NCI-H187 treated with DMSO at 0.1 percent for 48 hours (cell line): ENCODE data around the gene DKK2.

Source experiments
- DNase-seq: peaks from one replicate; lab custom pipeline; 2025; lab: John Stamatoyannopoulos, UW

The DKK2 gene, protein sequence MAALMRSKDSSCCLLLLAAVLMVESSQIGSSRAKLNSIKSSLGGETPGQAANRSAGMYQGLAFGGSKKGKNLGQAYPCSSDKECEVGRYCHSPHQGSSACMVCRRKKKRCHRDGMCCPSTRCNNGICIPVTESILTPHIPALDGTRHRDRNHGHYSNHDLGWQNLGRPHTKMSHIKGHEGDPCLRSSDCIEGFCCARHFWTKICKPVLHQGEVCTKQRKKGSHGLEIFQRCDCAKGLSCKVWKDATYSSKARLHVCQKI

DNA sequence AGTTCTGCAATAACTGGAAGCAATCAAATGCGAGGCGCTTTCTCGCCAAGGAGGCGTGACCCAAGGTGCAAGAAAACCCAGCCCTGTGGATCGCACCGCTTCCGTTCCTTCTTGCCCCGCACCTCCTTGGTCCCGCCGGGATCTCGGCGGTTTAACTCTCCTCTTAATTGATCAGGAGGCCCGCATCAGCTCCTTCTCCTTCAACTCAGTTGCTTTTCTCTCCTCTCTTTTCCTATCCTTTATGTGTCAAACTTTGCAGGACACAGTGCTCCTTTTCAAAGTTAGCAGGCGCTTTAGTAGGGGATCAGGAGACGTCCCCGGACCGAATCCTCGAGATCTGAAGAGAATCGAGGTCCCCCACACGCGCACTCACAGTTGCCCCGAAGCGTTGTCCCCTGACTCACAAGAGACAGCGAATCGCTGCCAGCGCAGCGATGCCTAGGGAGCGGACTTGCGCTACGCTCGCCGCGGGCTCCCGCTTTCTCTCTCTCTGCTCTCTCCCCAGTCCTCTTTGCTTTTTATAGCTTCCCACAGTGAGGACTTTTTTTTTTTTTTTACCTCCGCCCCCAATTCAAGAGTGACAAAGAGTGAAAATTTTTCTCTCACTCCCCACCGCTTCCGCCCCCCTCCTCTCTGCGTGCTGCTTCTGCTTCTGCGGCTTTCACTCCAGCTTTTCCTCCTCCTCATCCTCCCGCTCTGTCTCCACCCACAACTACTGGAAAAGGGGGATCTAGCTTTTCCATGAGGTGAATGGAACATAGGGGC, at the start of gene DKK2:
Gene DKK2 (minus strand): TSS at position 495 of the 765 bp plus-strand sequence. CDS start 722 bp downstream, outside the sequence.
- no peak for DNase-seq

DNA sequence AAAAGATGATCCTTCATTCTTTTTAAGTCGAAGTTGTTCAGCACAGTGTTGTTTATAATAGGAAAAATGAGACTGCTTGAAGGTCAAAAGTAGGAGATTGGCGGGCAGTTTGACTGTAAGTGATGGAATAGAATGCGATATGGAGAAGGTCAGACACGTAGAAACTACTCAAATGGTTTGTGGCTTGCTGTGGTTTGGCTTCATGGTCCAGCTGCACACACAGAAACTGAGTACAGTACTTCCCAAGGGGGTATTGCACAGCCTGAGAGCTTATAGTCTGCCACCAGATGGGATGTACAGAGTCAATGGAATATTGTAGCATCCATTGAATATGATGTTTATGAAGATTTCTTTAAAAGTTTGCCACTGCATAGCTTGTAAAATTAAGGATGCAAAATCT, 41.1 kb upstream of the DKK2 start:
- no peak for DNase-seq

GRCh38 chr4:107072836-107073736, 37.0 kb upstream of the DKK2 start:
- no peak for DNase-seq

GRCh38 chr4:107071108-107071507, 35.0 kb upstream of the DKK2 start:
- no peak for DNase-seq

DNA sequence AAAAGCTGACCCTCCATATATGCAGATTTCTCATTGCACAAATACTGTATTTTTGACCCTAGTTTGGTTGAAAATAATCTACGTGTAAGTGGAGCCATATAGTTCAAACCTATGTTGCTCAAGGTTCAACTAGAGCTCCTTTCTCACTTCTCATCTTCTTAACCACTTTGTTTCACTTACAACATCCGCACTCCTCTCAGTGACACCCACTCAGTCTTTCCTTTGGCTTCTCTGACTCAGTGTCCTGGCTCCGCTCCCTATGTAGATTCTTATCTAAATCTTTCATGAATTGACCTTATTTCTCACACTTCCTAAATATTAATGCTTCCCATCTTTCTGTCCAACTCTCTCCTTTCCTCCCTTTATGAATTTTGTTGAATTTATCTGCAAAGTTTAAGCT, 32.9 kb upstream of the DKK2 start:
- no peak for DNase-seq

- no peak for DNase-seq
Measured at GRCh38 chr4:107068116-107068515, 32.0 kb upstream of the DKK2 start.

GRCh38 chr4:107066621-107067020, 30.5 kb upstream of the DKK2 start:
- DNase-seq: no peak

GRCh38 chr4:107065201-107065600, 29.1 kb upstream of the DKK2 start:
- DNase-seq: no peak

- DNase-seq: no peak
Measured at GRCh38 chr4:107060388-107060787, 24.3 kb upstream of the DKK2 start.

GRCh38 chr4:107058828-107059227, 22.7 kb upstream of the DKK2 start:
- DNase-seq: no peak

DNA sequence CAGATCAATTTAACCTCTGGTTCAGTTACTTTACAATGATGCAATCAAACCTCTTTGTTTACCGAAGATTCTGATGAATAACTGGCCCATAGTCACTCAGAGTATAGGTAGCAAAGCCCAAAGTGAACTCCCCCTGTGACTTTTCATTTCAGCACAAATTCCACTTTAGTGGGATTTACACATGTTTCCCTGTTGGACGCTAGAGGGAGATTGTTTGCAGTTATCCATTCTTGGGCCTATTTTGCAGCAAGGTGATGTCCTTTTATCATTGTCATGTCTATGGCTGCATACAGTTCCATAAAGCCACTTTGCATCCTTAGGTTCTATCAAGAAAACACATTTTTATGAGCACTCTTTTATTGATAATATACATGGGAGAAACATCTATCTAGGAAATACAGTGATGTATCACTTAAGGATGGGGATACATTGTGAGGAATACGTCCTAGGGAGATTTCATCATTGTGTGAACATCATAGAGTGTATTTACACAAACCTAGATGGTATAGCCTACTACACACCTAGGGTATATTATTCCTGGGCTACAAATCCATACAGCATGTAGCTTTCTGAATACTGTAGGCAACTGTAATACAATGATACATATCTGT, 14.5 kb upstream of the DKK2 start:
- DNase-seq: no peak

GRCh38 chr4:107046261-107046660, 10.1 kb upstream of the DKK2 start:
- DNase-seq: no peak

- no peak for DNase-seq
Measured at GRCh38 chr4:107044170-107044569, 8.1 kb upstream of the DKK2 start.

GRCh38 chr4:107037199-107037584, 1.1 kb upstream of the DKK2 start:
- DNase-seq: no peak

GRCh38 chr4:107036584-107037198, 578 bp upstream of the DKK2 start:
- no peak for DNase-seq

- no peak for DNase-seq
Measured at GRCh38 chr4:107034996-107035818, 906 bp downstream of the DKK2 start.

DNA sequence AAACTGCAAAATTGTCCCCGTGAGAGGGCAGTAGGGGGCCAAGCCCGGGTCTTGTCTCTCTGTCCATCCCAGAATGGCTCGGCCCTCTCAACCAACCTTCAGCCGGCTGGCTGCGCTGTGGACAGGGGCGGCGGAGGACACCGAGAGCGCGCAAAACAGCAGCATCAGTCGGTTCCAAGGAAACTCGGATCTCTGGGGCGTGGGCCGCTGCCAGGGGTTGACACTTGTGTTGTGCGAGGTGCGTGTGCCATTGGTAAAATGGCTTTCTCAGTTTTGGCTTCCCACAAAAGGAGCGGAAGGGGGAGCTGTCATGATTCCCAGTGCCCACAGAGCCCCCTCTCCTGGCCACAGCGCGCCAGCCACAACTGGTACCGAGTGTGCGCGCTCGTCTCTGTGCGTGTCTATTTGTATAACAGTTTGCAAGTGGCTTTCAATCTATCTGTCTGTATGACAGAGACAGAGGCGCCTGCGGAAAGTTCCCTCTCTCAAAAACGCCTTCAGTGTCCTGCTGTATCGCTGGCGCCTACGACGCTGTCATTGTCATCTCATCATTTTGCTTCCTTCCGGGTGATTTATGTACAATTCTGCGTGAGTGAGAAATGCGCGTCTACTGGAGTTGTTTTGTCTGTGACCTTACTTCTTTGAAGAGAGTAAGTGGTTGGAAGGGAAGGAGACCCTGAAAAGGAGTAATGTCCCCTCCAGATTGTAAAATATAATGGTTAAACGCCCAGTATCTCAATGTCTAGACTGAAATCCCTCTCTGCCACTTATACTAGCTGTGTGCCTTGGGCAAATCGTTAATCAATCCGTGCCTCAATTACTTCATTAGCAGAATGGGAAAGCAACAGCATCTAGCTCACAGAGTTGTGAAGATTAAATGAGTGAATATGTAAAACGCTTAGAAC, 1.8 kb downstream of the DKK2 start:
- no peak for DNase-seq

GRCh38 chr4:107027379-107027778, 8.7 kb downstream of the DKK2 start:
- DNase-seq: no peak

DNA sequence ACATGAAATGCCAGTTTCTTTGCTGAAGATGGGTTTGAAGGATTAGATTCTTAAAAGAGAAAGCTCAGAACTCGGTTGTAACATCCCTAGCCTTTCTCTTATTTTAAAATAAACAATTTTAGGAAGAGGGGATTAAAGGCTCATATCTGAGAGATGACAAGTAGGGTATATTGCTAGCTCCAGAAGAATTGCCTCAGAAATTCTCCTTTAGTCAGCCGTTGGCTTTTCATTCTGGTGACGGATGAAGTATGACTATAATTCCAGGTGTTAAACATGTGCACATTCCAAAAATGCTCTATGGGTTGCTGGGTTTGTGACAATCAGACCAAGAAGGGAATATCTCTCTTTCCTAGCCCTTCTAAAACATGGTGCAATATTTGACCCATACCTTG, 17.8 kb downstream of the DKK2 start:
- no peak for DNase-seq
